Hepatic stellate cell (primary cell): ENCODE data around the gene NEMP2.
"Not testable (repeated sequence)": the region's sequence is repeated elsewhere in the genome, so short reads cannot be mapped to it uniquely, and the experiment has no call there.

Experiments used
- DNase-seq: peaks from one replicate; pipeline ENCODE4 v3.0.0; 2011; ENCODE audit warnings: low spot score

The NEMP2 gene

DNA sequence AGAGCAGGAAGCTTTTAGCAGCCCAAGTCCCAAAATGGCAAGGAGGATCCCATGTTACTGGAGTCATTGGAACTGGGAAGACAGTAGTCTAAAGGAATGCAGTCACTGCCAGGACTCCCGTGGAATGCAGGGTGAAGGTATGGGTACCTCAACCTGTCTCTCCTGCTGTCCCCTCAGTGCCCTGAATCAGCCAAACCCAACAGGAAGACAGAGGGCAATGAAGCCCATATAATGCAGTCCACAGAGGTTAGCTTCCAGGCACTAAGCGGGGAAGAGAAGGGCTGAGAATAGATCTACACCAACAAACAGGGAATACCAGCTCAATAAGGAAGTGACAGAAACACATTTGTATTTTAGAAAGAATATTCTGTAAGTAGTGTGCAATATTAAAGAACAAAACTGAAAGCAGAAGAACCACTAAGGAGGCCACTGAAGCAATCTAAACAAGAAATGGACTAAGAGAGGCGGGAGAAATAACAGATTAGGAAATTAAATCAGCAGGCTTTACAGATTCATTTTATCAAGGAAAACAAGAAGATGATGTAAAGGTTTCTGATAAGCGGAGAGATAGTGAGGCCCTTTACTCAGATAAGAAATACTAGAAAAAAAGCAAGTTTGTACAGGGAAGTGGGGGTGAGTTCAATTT is 8.3 kb downstream of the NEMP2 start:
- DNase-seq = no peak

DNA sequence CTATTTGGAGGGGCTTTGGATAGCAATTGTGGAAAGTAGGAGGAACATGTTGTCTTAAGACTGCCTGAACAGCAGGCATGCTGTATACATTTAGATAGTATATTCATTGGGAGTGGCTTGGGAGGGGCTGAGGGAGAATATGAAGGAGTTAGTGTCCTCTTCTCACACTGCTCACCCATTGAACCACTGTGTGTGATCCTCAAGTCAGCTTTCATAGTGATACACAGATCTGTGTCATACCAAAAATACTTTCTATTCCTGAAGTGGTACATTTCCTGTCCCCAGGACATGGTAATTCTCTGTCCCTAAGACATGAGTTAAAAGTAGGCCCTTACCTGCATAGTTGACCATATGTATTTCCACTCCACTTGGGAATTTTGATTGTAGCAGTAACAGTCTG is 9.6 kb downstream of the NEMP2 start:
- no peak for DNase-seq

DNA sequence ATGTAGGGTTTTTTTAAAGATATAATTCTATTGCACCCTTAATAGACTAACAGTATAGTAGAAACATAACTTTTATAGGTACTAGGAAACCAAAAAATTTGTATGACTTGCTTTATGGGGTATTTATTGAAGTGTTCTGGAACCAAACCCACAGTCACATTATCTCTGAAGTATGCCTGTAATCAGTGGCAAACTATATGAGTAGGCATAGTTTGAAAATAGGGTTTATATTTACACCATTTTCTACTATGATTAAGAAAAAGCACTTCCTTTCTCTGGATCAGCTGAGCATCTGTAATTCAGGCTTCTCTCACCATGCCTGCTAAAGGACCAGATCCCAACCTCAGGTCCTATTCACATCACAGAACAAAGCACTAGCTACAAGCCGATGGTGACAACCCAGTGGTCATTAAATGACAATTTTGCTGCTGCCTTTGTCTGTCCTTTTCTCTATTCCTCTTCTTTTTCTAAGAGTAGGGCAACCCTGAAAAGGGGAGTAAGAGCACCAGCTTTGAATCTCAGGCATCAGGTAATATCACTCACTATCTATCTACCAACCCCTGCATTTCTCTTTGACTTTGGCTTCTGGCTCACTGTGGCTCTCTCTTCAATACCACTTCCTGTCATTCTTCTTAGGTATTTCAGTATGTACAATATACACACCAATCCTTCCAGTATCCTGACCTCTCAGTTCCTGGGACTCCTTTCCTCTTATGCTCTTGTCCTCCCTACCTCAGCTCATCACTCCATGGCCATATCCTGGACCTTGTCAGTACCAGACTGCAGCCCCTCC is 14.4 kb downstream of the NEMP2 start:
- DNase-seq = no peak

DNA sequence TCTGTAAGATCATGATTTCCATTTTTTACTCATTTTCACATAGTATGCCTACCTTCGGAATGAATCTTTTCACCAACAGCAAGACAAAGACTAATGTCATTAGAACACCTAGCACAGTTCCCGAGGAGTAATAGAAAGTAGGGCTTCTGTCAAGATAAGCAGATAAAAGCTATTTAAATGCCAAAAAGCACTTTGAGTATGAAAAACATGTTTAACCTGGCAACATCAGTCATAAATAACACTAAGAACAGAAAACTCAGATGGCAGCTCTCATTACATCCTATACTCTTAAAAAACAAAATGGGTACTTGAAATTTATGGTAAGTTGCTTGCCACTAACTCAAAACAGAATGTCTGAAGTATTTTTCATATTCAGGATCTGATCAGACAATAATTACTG is 17.1 kb downstream of the NEMP2 start:
- no peak for DNase-seq

DNA sequence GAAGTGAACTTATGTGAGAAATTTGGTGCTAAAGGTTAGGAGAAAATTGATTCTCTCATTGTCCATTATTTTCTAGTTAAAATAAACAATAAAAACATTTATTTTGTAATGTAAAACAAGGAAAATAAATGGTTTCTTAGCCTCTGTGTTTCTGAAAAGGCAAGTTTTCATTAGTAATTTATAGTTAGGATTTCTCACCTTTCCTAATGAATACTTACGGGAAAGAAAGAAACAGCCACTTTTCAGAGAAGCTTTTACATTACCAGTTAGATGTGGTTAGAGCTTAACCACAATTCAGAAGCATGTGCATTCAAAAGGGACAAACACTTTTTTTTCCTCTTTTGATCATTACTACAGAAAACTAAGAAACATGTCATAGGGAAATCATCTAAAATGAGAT is 18.8 kb downstream of the NEMP2 start:
- no peak for DNase-seq

DNA sequence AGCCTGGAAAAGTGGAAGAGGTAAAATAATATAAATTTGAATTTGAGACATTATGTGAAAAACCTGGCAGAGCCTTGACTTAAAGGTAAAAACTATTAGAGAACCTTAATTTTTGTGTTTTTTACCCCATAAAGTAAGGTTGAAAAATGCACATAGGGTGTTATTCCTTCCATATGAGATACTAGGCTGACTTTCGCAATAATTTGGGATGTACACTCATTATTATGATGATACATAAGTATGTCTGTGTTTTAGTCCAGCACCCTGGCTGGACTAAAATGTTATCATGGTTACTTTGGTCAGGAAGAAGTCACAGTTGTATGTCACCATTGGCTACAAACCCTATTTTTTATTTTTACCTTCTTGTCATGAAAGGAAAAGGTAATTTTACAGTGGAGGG is 19.8 kb downstream of the NEMP2 start:
- no peak for DNase-seq

DNA sequence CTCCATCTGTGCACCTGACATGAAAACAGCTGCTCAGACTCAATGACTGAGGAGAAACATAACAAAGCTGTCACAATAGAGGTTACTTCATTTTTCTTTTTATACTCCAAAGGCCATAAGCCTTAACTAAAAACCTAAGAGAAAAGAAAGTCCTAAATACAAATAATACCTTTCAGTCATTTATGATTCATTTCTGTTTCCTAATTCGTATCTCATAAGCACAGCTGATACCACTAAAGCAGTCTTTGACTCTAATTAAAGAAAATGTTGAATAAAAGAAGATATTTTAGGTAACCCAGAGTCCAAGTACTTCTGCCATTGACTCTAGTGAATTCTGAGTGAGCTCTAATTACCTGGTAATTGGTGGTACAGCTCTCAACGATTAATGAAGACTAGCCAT is 20.6 kb downstream of the NEMP2 start:
- DNase-seq = no peak

DNA sequence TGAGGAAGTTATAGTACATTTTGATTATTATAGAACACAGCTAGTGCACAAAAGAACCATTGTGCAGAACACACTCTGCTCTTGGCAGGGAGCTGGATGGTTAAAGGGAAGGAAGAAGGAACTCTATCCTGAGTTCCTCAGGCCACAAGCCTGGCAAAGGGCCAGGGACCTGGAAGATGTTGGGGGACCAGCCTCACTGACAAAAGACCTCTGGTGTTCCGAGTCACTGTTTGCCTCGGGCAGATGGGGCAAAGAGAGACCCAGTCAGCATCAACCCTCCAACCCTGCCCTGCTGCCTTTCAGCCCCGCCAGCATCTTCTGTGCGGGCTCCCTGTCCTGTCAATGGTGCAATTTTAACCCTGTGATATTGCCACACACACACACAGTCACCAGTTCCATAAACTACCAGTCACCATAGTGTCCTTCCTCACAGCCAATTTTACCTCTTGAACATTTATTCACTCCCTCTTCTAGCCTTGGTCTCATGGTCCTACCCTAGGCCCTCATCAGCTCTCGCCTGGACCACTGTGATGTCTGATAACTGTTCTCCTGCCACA is 21.9 kb downstream of the NEMP2 start:
- no peak for DNase-seq

DNA sequence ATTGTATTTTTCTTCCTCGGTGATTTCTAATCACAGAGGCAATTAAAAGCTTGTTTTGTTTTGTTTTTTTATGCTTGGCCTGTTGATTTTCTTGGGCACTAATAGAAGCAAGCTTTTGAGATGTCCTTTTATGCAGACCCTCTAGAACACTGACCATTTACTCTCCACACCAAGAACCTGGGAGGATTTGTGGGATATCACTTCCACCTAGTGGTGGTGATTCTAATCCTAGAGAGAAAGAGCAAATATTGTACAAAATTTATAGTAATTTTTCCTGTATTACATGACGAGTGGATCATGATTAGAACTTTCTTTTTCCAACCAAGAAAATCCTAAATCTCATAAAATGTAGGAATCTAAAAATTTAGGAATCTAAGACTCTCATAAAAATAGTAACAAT is 23.4 kb downstream of the NEMP2 start:
- DNase-seq = no peak

DNA sequence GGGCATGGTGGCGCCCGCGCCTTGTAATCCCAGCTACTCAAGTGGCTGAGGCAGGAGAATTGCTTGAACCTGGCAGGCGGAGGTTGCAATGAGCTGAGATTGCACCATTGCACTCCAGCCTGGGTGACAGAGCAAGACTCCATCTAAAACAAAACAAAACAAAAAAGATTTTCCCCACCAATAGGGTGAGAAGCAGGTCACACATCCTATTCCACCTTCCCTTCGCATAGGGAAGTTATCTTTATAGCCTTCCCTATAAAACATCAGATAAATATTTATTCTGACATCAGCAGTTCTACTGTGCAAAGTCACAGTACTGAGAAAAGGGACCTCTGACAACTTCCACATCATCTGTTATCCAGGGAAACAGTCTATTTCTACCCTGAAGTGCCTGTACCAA is 24.6 kb downstream of the NEMP2 start:
- not testable (repeated sequence) for DNase-seq

DNA sequence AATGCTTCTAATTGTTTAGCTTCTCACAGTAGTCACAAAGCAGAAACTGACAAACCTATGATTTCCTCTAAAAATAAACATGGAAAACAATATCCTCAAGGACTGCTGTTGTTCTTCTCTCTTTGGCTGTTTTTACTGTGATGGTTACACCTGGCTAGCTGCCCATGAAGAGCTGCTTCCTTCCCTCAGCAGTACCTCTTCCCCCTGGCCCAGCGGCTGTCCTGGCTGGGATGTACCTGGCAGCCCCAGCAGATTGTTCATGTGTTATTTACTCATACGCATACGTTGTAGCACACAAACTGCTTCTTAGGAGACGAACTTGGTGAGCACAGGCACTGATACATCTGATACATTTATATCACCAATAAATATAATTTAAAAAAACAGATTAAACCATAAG is 27.4 kb downstream of the NEMP2 start:
- DNase-seq = no peak

DNA sequence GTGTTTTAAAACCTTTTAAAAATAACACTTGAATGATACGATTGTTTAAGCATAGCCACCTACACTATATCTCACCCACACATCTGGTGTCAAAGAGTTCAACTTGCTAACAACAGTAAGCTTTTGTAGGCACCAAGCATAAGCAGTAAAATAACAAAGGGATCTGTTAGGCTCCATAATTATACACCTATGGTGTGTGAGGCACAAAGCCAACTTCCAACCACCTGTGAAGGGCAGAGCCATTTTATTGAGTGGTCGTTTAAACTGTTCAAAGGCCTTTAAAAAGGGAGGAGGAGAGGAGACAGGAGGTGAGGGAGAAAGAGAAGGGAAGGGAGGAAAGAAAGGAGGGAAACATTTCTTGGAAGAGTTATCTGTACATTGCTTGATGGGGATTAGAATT is 27.9 kb downstream of the NEMP2 start:
- DNase-seq = no peak

DNA sequence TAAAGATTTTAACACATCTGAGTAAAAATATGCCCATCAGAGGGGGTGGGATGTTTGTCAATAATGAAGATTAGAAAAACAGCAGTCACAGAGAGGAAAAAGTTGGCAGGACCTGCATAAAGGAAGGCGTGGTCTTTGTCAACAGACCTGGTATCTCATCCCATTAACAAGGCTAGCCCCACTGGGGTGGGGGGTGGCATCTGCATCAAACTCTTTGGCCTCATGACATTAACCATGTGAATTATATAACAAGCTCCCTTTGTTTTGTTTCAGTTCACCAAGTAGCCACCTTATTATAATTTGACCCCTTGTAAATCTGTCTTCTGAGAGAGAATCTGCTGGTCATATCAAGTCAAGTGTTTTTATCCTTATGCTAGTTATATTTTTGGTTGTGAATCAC is 28.8 kb downstream of the NEMP2 start:
- DNase-seq = no peak

DNA sequence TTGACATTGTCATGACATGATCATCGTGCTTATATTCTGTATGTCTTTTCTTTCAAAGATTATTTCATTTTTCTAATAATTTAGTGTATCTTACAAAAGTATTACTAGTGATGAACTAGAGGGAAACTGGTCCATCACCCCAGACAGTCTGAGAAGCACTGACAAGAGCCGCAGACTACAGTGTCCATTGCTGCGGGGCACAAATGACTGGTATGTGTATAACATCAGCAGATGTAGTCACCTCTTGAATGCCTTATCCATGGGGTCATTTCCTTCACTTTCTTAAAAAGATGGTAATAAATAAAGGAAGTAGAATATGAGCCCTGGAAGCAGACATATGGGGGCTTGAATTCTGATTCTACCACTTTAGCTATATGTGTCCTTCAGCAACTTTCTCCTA is 29.6 kb downstream of the NEMP2 start:
- DNase-seq = no peak

DNA sequence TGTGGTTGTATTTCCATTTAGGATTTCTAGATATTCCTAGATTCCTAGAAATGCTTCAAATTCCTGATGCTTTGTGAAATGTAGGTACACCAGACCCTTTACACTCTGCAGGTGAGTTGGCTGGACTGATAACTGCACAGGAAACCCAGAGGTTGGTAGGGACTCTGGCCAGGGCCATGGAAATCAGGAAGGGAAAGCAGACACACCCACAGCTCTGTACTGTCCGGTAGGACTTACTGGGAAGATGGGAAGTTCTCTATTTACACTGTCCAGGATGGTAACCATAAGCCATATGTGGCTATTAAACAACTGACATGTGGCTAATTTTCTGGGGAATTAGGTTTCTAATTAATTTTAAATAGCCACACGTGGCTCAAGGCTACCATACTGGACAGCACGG is 31.4 kb downstream of the NEMP2 start:
- DNase-seq = no peak

DNA sequence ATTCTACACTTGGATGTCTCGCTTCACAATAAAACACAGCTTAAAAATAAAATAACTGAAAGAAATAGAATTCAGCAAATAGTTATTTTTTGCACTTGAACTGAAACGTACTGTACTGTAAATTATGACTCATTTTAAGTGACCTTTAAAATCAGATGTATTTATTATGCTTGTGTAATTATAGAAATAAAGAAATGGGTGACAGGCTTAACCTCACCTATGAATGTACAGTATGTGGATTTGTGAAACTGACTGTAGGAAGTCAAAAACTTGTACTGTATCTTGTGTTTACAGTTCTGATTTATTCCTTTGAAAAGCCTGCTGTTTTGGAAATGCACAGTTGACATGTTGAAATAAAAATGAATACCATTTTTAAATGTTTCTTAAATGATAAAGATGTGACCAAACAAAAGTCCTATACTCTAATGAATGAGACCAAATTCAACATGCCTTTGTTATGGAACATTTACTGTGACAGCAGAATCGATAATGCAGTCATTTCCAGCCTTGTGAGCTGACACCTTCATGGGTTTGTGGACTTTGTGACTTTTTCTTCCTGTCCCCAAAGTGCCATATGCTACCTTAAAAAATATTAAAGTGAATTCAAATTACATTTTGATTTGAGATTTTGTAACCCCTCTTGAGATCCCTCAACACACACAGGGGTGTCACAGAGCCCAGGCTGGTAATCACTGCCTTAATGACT is 32.7 kb downstream of the NEMP2 start:
- no peak for DNase-seq

DNA sequence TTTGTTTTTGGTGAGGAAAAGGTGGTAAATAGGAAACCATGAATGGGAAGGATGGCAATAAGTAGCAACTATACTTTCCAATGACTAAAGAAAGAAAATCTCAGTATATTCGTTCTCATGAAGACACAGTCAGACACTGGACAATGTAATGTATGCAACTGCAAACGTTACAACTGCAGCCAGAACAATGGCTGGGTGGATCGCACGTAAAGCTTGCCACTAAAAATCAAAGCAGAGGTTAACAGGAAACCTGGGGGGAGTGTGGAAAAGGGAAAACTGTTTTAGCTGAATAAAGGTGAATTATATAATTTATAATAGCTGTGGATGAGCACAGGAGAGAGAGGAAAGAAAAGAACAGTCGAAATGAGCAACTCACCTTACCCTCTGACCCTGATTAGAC is 33.3 kb downstream of the NEMP2 start:
- no peak for DNase-seq

DNA sequence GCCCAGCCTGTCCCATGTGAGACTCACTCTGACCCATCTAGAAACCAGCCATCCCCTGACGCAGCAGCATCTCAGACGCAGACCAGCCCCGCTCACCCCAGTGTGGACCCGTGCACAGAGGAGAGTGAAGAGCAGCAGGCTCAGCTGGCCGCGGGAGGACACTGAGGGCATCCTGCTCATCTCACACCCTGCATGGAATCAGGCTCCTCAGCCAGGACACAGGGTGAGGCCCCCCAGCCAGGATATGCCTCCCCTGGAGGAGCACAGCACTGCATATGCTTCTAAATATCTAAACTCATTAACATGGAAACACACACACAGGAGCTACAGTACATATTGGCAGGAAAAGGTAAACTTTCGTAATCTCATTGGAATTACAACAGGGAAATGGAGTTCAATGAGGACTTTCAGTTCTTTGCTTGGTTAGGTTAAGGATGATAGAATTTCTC is 34.4 kb downstream of the NEMP2 start:
- DNase-seq = no peak

DNA sequence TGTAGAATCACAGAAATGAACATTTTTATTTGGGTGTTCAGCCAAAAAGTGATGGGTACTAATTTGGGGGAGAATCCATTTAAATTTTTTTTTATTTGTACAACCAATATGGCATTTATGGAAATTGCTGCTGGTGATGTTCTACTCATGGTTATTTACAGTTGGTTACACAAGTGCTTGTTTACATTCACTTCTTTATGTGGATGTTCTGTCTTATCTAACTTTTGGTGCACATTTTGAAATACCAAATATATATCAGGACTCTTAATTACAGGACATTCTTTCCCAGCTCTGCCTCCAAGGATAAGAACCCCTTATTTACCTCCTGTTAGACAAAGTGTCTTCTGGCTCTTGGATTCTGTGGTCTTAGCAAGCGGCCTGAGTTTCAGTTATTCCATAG is 35.2 kb downstream of the NEMP2 start:
- no peak for DNase-seq

DNA sequence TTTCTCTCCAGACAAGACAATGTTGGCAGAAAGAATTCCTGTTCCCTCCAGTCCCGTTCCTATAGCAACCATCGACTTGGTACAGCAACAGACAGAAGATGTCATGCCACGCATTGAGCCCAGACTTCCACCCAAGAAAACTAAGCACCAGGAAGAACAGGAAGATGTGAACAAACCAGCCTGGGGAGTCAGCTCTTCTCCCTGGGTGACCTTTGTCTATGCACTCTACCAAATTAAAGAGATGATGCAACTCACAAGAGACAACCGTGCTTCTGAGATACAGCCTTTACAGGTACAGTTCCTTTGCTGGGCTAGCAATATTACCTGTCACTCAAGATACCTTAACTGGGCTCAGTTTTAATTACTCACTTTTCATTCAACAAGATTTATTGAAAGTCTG is 37.1 kb downstream of the NEMP2 start:
- no peak for DNase-seq

DNA sequence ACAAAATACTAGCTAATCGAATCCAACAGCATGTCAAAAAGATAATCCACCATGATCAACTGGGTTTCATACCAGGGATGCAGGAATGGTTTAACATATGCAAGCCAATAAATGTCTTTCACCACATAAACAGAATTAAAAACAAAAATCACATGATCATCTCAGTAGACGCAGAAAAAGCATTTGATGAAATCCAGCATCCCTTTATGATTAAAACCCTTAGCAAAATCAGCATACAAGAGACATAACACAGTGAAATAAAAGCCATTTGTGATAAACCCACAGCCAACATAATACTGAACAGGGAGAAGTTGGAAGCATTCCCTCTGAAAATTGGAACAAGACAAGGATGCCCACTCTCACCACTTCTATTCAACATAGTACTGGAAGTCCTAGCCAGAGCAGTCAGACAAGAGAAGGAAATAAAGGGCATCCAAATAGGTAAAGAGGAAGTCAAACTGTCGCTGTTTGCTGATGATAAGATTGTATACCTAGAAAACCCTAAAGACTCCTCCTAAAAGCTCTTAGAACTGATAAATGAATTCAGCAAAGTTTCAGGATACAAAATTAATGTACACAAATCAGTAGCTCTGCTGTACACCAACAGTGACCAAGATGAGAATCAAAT is 39.8 kb downstream of the NEMP2 start:
- DNase-seq = not testable (repeated sequence)

DNA sequence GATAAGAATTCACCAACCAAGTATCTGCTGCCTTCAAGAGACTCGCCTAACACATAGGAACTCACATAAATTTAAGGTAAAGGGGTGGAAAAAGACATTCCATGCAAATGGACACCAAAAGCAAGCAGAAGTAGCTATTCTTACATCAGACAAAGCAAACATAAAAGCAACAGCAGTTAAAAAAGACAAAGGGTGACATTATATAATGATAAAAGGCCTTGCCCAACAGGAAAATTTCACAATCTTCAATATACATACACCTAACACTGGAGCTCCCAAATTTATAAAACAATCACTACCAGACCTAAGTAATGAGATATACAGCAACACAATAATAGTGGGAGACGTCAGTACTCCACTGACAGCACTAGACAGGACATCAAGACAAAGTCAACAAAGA is 41.4 kb downstream of the NEMP2 start:
- DNase-seq = no peak

DNA sequence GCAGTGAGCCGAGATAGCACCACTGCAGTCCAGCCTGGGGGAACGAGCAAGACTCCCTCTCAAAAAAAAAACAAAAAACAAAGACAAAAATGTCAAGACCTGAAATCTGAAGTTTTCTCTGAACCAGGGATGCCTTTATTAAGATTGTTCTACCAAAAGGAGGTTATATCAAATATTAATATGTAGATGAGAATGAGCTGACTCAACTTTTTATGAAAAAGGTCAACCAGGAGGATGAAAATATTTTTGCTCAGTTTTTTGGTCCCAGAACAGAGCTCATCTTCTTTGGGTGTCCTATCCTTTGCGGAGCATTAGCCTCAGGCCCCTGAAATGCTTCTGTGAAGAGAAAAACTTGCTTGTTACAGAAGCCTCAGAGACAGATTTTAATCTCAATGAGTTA is 44.0 kb downstream of the NEMP2 start:
- DNase-seq = no peak
